Spleen (tissue), 11 donors: ENCODE results near the gene CALM1. TPM values are rescaled to one million over a fixed set of nuclear protein-coding genes. Genes with fewer than 3 reads are reported as not detected.

Experiments
- DNase-seq: peaks from one replicate; pipeline ENCODE4 v3.0.0-alpha.2; 2020
- H3K27ac ChIP-seq, 8 donors: fragments of 200-600 bp; sonication (generic) in 7 of 8; 1 replicate in 4 of 8; 2 replicates in 4 of 8; pipeline versions ENCODE4 v1.5.0 to v1.8.0; 2016 to 2021; ENCODE audit warnings: inconsistent platforms in 4 of 8, mild to moderate bottlenecking in 4 of 8, moderate library complexity in 1 of 8
- H3K27me3 ChIP-seq, 7 donors: fragments of 200-600 bp; sonication (generic) in 6 of 7; replicated peaks in 1 of 7; 1 replicate in 4 of 7; 2 replicates in 3 of 7; pipeline versions ENCODE4 v1.5.0 to v1.8.0; 2016 to 2021; ENCODE audit warnings: inconsistent platforms in 3 of 7, mild to moderate bottlenecking in 1 of 7
- H3K36me3 ChIP-seq, 6 donors: fragments of 200-600 bp; sonication (generic) in 5 of 6; 1 replicate in 4 of 6; 2 replicates in 2 of 6; pipeline versions ENCODE4 v1.5.0 to v1.8.0; 2016 to 2021; ENCODE audit warnings: inconsistent platforms in 2 of 6
- H3K4me1 ChIP-seq, 6 donors: fragments of 200-600 bp; sonication (generic) in 5 of 6; 1 replicate in 3 of 6; 2 replicates in 3 of 6; pipeline versions ENCODE4 v1.5.0 to v1.8.0; 2016 to 2021; ENCODE audit warnings: inconsistent platforms in 3 of 6
- H3K4me3 ChIP-seq, 8 donors: fragments of 200-600 bp; sonication (generic) in 7 of 8; 1 replicate in 4 of 8; 2 replicates in 4 of 8; pipeline versions ENCODE4 v1.5.0 to v1.8.0; 2016 to 2021; ENCODE audit warnings: inconsistent platforms in 4 of 8, mild to moderate bottlenecking in 4 of 8, moderate library complexity in 2 of 8
- H3K9me3 ChIP-seq, 8 donors: fragments of 200-600 bp; sonication (generic) in 7 of 8; 1 replicate in 4 of 8; 2 replicates in 4 of 8; pipeline versions ENCODE4 v1.5.0 to v1.8.0; 2016 to 2021; ENCODE audit warnings: inconsistent platforms in 4 of 8
- POLR2A ChIP-seq, 3 donors: fragments of 450-650 bp; IDR thresholded peaks; one replicate each; pipeline ENCODE4 v1.5.1; 2017; ENCODE audit warnings: antibody characterized with exemption in 3 of 3, mild to moderate bottlenecking in 1 of 3
- POLR2AphosphoS5 ChIP-seq, 3 donors: sonication (generic); formaldehyde crosslinking; IDR thresholded peaks; one replicate each; pipeline ENCODE4 v1.5.1; 2017; ENCODE audit warnings: antibody characterized with exemption in 3 of 3
- WGBS, 5 donors: extraction: QIAGEN DNeasy Blood & Tissue Kit in 3 of 5; methylation state at CpG; one replicate each; pipeline versions ENCODE4 v1.1.5 to v1.1.7; 2013 to 2018; 5-methylcytosine and 5-hydroxymethylcytosine counted together
- intact Hi-C: fragments of 100-400 bp; cut with DNase I; formaldehyde crosslinking; loops from one replicate; pipeline ENCODE4 v1.15.0; 2023; ENCODE audit warnings: low total_unique reads
- polyA plus RNA-seq, 3 donors: library from polyadenylated mRNA; stranded (reverse); fragments of 200-250 nt; gene quantifications; one replicate each; pipeline ENCODE4 v1.2.1, GENCODE V29; 2013
- total RNA-seq, 7 donors: library from RNA; depleted of rRNA in 3 of 7; stranded (reverse); fragments of >200 nt in 3 of 7; fragmentation: NEBNext Ultra II Directional in 4 of 7; extraction: Animal tissue kit (Norgen Biotek cat#: 25700) in 4 of 7; gene quantifications; one replicate each; pipeline versions ENCODE4 v1.1.0 to v1.2.1, GENCODE V29; 2016 to 2021
- TF ChIP-seq, protein P1 (sequence below), 11 experiments: fragments of 200-600 bp in 7 of 11; fragments of 450-650 bp in 4 of 11; sonication (generic) in 4 of 11; IDR thresholded peaks in 8 of 11; conservative IDR thresholded peaks in 3 of 11; 1 replicate in 7 of 11; 2 replicates in 4 of 11; pipeline versions ENCODE4 v1.4.0 to v1.8.0; 2016 to 2021; ENCODE audit warnings: antibody characterized with exemption in 11 of 11, inconsistent platforms in 4 of 11, mild to moderate bottlenecking in 1 of 11
- donor health status: healthy with polysubstance abuse.
- donor health status: DM: no; HTN: no; CAD: no; lungs with moderate emphysema.
- donor health status: DM: no; HTN: no; CAD: no.
- donor health status: Bipolar disorder and iron deficiency.
- donor health status: healthy.
- donor health status: DM: no; HTN: no; CAD: no.
- donor health status: DM: yes; HTN: yes; CAD: no.

The CALM1 gene
- total and polyA plus RNA-seq, 10 donors: 188 to 483 (median 311) TPM

GRCh38 chr14:90444077-90444696, 47.4 kb downstream of the CALM1 start:
- no peak overlapping the region for H3K27ac ChIP-seq
- peak; percentile 63 for DNase-seq
- no peak for TF ChIP-seq POLR2A (IDR thresholded peaks at IDR 0.05)
- intact Hi-C loops: no loop called here
- no peaks in the 10 kb centered on the region for H3K36me3 ChIP-seq
- peaks cover 0 to 9% (median 0%) of the 10 kb centered on the region in 6 donors for H3K4me1 ChIP-seq
- no peak overlapping the region for H3K4me3 ChIP-seq
- peaks cover 0 to 15% (median 9%) of the 10 kb centered on the region in 8 donors for H3K9me3 ChIP-seq
- 37 to 75% (median 67%) methylated on average over 5 to 6 of the region's 6 CpGs for WGBS, 5 donors
- H3K27me3 ChIP-seq: no peaks in the 10 kb centered on the region

- Histone ChIP-seq H3K27me3 (no peaks in the 10 kb centered on the region), H3K4me1 (peaks cover 0 to 9% (median 0%) of the 10 kb centered on the region in 6 donors), H3K36me3 (no peaks in the 10 kb centered on the region), H3K9me3 (peaks cover 0 to 15% (median 9%) of the 10 kb centered on the region in 8 donors), H3K4me3 (no peak overlapping the region), H3K27ac (no peak overlapping the region)
- DNase-seq: peak; percentile 23
- TF ChIP-seq POLR2A (IDR thresholded peaks at IDR 0.05) (no peak), POLR2AphosphoS5 (IDR thresholded peaks at IDR 0.05) (no peak)
- TF ChIP-seq, protein P1, sequence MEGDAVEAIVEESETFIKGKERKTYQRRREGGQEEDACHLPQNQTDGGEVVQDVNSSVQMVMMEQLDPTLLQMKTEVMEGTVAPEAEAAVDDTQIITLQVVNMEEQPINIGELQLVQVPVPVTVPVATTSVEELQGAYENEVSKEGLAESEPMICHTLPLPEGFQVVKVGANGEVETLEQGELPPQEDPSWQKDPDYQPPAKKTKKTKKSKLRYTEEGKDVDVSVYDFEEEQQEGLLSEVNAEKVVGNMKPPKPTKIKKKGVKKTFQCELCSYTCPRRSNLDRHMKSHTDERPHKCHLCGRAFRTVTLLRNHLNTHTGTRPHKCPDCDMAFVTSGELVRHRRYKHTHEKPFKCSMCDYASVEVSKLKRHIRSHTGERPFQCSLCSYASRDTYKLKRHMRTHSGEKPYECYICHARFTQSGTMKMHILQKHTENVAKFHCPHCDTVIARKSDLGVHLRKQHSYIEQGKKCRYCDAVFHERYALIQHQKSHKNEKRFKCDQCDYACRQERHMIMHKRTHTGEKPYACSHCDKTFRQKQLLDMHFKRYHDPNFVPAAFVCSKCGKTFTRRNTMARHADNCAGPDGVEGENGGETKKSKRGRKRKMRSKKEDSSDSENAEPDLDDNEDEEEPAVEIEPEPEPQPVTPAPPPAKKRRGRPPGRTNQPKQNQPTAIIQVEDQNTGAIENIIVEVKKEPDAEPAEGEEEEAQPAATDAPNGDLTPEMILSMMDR (IDR thresholded peaks at IDR 0.05 in 8 of 11, conservative IDR thresholded peaks at IDR 0.05 in 3 of 11): no peak
- WGBS, 5 donors: 90 to 98% (median 95%) methylated on average over 4 of the region's 4 CpGs
- intact Hi-C loops: no loop called here
These were observed 48.2 kb downstream of the CALM1 start for GRCh38 chr14:90445011-90445410.

GRCh38 chr14:90446405-90446804, 49.6 kb downstream of the CALM1 start:
- H3K27ac ChIP-seq: no peak overlapping the region
- 78 to 92% (median 86%) methylated on average over 4 of the region's 4 CpGs for WGBS, 5 donors
- peaks cover 0 to 15% (median 9%) of the 10 kb centered on the region in 8 donors for H3K9me3 ChIP-seq
- H3K4me3 ChIP-seq: no peak overlapping the region
- intact Hi-C loops: no loop called here
- DNase-seq: peak; percentile 4
- no peaks in the 10 kb centered on the region for H3K27me3 ChIP-seq
- TF ChIP-seq POLR2AphosphoS5 (IDR thresholded peaks at IDR 0.05) (no peak), POLR2A (IDR thresholded peaks at IDR 0.05) (no peak)
- TF ChIP-seq, protein P1 (IDR thresholded peaks at IDR 0.05 in 8 of 11, conservative IDR thresholded peaks at IDR 0.05 in 3 of 11): no peak
- H3K36me3 ChIP-seq: no peaks in the 10 kb centered on the region
- peaks cover 0 to 9% (median under 1%) of the 10 kb centered on the region in 6 donors for H3K4me1 ChIP-seq

DNA sequence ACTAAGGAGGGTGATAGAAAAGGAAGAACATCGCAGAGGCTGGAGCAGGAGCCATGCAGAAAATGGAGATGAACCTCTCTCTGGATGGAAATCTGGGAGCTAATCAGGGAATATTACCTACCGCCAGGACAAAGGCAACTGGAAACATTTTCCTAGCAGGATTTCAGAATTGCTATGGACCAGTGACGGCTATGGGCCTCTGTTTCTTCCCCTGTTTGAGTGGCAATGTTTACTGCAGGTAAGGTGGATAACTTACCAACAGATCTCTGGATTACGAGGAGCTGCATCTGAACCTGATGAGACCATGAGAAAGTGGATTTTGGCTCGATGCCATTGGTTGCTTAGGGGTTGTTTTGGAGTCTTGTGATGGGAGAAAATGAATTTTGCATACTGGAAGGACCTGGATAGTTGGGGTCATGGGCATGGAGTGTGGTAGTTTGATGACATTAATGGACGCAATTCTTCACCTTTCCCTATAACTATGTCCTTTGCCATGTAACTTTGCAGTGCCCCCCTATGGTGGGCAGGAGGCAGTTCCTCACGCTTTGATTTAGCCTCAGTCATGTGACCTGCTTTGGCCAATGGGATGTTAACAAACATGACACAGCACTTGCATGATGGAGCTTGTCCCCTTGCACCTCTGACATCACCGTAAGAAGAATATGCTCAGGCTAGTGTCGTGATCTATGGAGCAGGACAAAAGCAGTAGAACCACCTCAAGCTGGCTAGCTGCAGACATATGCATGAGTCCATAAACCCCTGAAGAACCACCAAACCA, 51.1 kb downstream of the CALM1 start:
- Histone ChIP-seq H3K36me3 (no peaks in the 10 kb centered on the region), H3K4me1 (peaks cover 0 to 18% (median 10%) of the 10 kb centered on the region in 6 donors), H3K4me3 (no peak overlapping the region), H3K9me3 (peaks cover 0 to 15% (median 9%) of the 10 kb centered on the region in 8 donors), H3K27me3 (no peaks in the 10 kb centered on the region), H3K27ac (no peak overlapping the region)
- WGBS, 5 donors: 86 to 93% (median 91%) methylated on average over 9 of the region's 9 CpGs
- TF ChIP-seq POLR2AphosphoS5 (IDR thresholded peaks at IDR 0.05): no peak
- DNase-seq: no peak
- intact Hi-C loops: no loop called here

- peaks cover 0 to 15% (median 9%) of the 10 kb centered on the region in 8 donors for H3K9me3 ChIP-seq
- H3K4me1 ChIP-seq: peaks cover 0 to 24% (median 8%) of the 10 kb centered on the region in 6 donors
- no peak overlapping the region for H3K4me3 ChIP-seq
- H3K36me3 ChIP-seq: no peaks in the 10 kb centered on the region
- no peaks in the 10 kb centered on the region for H3K27me3 ChIP-seq
- no peak for TF ChIP-seq POLR2A (IDR thresholded peaks at IDR 0.05)
- TF ChIP-seq, protein P1 (IDR thresholded peaks at IDR 0.05 in 8 of 11, conservative IDR thresholded peaks at IDR 0.05 in 3 of 11): no peak
- TF ChIP-seq POLR2AphosphoS5 (IDR thresholded peaks at IDR 0.05): no peak
- H3K27ac ChIP-seq: no peak overlapping the region
- 35 to 48% (median 45%) methylated on average over 5 of the region's 5 CpGs for WGBS, 5 donors
- intact Hi-C loops: no loop called here
- no peak for DNase-seq
These were observed 52.6 kb downstream of the CALM1 start for GRCh38 chr14:90449411-90449810.
